ENCODE measurements around the gene C4BPA. TPM values are rescaled to one million over a fixed set of nuclear protein-coding genes. Genes with fewer than 3 reads are reported as not detected.

C4BPA gene
- total and polyA plus RNA-seq, 2 of the 4 experiments (the other 2 are of a cell fraction) = not detected

GRCh38 chr1:207081088-207081487 lies 22.9 kb upstream of the C4BPA start:
- Histone ChIP-seq H2BK5ac (ENCODE audit: low read depth, low read length, poor library complexity, severe bottlenecking) (no peak overlapping the region), H4K91ac (ENCODE audit: insufficient read depth, low read depth, low read length) (no peak overlapping the region), H2BK15ac (ENCODE audit: low read depth, low read length) (no peak overlapping the region), H2AFZ (replicated peaks; ENCODE audit: low read length, poor library complexity) (no peak overlapping the region), H3K9ac (ENCODE audit: low read depth, low read length) (no peak overlapping the region), H3K4ac (ENCODE audit: low read depth, low read length) (no peak overlapping the region), H3K4me1 (ENCODE audit: control insufficient read depth, insufficient read depth, low read length) (no peaks in the 10 kb centered on the region), H3K9me3 (ENCODE audit: control insufficient read depth, insufficient read depth, low read length) (no peaks in the 10 kb centered on the region), H3K56ac (ENCODE audit: extremely low read depth, insufficient read depth, low read length) (no peak overlapping the region), H3K9me1 (ENCODE audit: insufficient read depth, low read length) (no peaks in the 10 kb centered on the region), H3K18ac (ENCODE audit: low read depth, low read length) (no peak overlapping the region), H2BK20ac (ENCODE audit: low read depth, low read length) (no peak overlapping the region), H2AK9ac (replicated peaks; ENCODE audit: low read depth, low read length, poor library complexity) (no peak overlapping the region), H3K4me3 (ENCODE audit: insufficient read depth, low read depth, low read length) (no peak overlapping the region), H4K20me1 (ENCODE audit: insufficient read depth, low read length) (no peaks in the 10 kb centered on the region), H3K14ac (replicated peaks; ENCODE audit: low read depth, low read length) (no peak overlapping the region), H3K36me3 (ENCODE audit: control insufficient read depth, insufficient read depth, low read length) (no peaks in the 10 kb centered on the region), H3K27me3 (ENCODE audit: control insufficient read depth, insufficient read depth, low read length) (peaks cover 12% of the 10 kb centered on the region), H4K8ac (ENCODE audit: low read depth in 2 of 2, low read length in 2 of 2) (no peak overlapping the region), H3K27ac (ENCODE audit: insufficient read depth, low read length) (no peak overlapping the region), H3K23ac (ENCODE audit: low read depth, low read length) (no peak overlapping the region), H2AK5ac (ENCODE audit: low read depth, low read length) (no peak overlapping the region), H4K5ac (ENCODE audit: low read depth, low read length) (no peak overlapping the region), H3K79me1 (ENCODE audit: low read depth in 1 of 2, low read length in 2 of 2) (no peaks in the 10 kb centered on the region), H2BK120ac (ENCODE audit: low read depth, low read length) (no peak overlapping the region), H3K4me2 (ENCODE audit: low read depth, low read length) (no peak overlapping the region)
- in situ Hi-C loops (cut with MboI; ENCODE audit: low sequenced_read_pairs) = no loop called here
- DNase-seq = no peak
- BruUV-seq (replicated peaks) = no TSS peak
- dilution Hi-C loops (cut with HindIII; ENCODE audit: low sequenced_read_pairs, unreplicated experiment) = no loop called here
- no CpG with 5 or more reads among the region's 2 CpGs for WGBS, 2 experiments (ENCODE audit: extremely low coverage in 2 of 2, insufficient read length in 1 of 2)
- ChIA-PET POLR2A (ENCODE audit: unreplicated experiment) (no interaction called here), CTCF (interaction anchor here (1.3 kb wide), 1 partner anchor 324 kb away, joined by 3 read pairs; no protein-coding TSS in a partner anchor)
- no peak for ATAC-seq (ENCODE audit: low read depth)
- intact Hi-C loops (cut with micrococcal nuclease) = no loop called here
- no peak for TF ChIP-seq NFE2L2 (IDR thresholded peaks at IDR 0.05; ENCODE audit: low read depth, low read length)
- TF ChIP-seq FOS (IDR thresholded peaks at IDR 0.05; ENCODE audit: low read depth, low read length) = no peak
- no peak for TF ChIP-seq RCOR1 (IDR thresholded peaks at IDR 0.05; ENCODE audit: insufficient replicate concordance, low read length)
- no peak for TF ChIP-seq POLR2A (IDR thresholded peaks at IDR 0.05; ENCODE audit: low read depth, low read length)
- TF ChIP-seq MAFK (IDR thresholded peaks at IDR 0.05; ENCODE audit: low read depth, low read length) = no peak
- no peak for TF ChIP-seq CEBPB (IDR thresholded peaks at IDR 0.05; ENCODE audit: low read depth, low read length)
- TF ChIP-seq, protein P1, sequence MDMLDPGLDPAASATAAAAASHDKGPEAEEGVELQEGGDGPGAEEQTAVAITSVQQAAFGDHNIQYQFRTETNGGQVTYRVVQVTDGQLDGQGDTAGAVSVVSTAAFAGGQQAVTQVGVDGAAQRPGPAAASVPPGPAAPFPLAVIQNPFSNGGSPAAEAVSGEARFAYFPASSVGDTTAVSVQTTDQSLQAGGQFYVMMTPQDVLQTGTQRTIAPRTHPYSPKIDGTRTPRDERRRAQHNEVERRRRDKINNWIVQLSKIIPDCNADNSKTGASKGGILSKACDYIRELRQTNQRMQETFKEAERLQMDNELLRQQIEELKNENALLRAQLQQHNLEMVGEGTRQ (IDR thresholded peaks at IDR 0.05; ENCODE audit: low read depth, low read length) = no peak
- no peak for TF ChIP-seq MXI1 (IDR thresholded peaks at IDR 0.05; ENCODE audit: borderline replicate concordance, low read depth, low read length)
- TF ChIP-seq RAD21 (IDR thresholded peaks at IDR 0.05; ENCODE audit: low read length) = no peak
- no peak for TF ChIP-seq BHLHE40 (IDR thresholded peaks at IDR 0.05; ENCODE audit: low read depth, low read length)
- TF ChIP-seq, protein P2, sequence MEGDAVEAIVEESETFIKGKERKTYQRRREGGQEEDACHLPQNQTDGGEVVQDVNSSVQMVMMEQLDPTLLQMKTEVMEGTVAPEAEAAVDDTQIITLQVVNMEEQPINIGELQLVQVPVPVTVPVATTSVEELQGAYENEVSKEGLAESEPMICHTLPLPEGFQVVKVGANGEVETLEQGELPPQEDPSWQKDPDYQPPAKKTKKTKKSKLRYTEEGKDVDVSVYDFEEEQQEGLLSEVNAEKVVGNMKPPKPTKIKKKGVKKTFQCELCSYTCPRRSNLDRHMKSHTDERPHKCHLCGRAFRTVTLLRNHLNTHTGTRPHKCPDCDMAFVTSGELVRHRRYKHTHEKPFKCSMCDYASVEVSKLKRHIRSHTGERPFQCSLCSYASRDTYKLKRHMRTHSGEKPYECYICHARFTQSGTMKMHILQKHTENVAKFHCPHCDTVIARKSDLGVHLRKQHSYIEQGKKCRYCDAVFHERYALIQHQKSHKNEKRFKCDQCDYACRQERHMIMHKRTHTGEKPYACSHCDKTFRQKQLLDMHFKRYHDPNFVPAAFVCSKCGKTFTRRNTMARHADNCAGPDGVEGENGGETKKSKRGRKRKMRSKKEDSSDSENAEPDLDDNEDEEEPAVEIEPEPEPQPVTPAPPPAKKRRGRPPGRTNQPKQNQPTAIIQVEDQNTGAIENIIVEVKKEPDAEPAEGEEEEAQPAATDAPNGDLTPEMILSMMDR (conservative IDR thresholded peaks at IDR 0.05; ENCODE audit: low read depth, low read length) = no peak
- TF ChIP-seq ELK1 (IDR thresholded peaks at IDR 0.05; ENCODE audit: borderline replicate concordance, low read depth, low read length) = no peak
- TF ChIP-seq SMC3 (IDR thresholded peaks at IDR 0.05; ENCODE audit: low read depth, low read length) = no peak
- TF ChIP-seq RFX5 (IDR thresholded peaks at IDR 0.05; ENCODE audit: low read depth, low read length) = no peak

Data from IMR-90 (cell line).